Measurements from ENCODE around the gene EML6. TPM values are rescaled to one million over a fixed set of nuclear protein-coding genes. Genes with fewer than 3 reads are reported as not detected.

EML6 gene
- total RNA-seq, 1 experiment from 2014 or later = 6.6 TPM

GRCh38 chr2:54760310-54760709, 36.8 kb downstream of the EML6 start:
- Histone ChIP-seq H3K9me2 (ENCODE audit: insufficient read depth) (no peaks in the 10 kb centered on the region), H3K9ac (ENCODE audit: low read length) (no peak overlapping the region), H3K79me2 (ENCODE audit: insufficient read depth, low read length) (no peaks in the 10 kb centered on the region), H3K4me1 (ENCODE audit: control insufficient read depth in 1 of 2, insufficient read depth in 2 of 2, low read length in 2 of 2) (peaks cover 0 to 10% of the 10 kb centered on the region in 2 experiments; a peak in 1 of 4 replicates), H3K27ac (ENCODE audit: low read depth, low read length) (no peak overlapping the region), H3K4me2 (ENCODE audit: low read length) (no peak overlapping the region), H3K4me3 (replicated peaks in 1 of 2; ENCODE audit: low read depth in 1 of 2, low read length in 2 of 2) (no peak overlapping the region), H2AFZ (ENCODE audit: low read depth, low read length, poor library complexity, severe bottlenecking) (no peak overlapping the region), H3K36me3 (ENCODE audit: control insufficient read depth in 1 of 2, insufficient read depth in 2 of 2, low read length in 2 of 2) (no peaks in the 10 kb centered on the region), H4K20me1 (ENCODE audit: insufficient read depth) (no peaks in the 10 kb centered on the region), H3K27me3 (ENCODE audit: insufficient read depth, low read length) (no peaks in the 10 kb centered on the region), H3K9me3 (ENCODE audit: control insufficient read depth in 1 of 2, insufficient read depth in 1 of 2, low read depth in 1 of 2, low read length in 2 of 2) (no peaks in the 10 kb centered on the region)
- ChIA-PET POLR2A (no interaction called here), CTCF (no interaction called here), RAD21 (ENCODE audit: low non-redundant PET in 1 of 2, low total read pairs in 2 of 2, uncharacterized antibody in 2 of 2, unreplicated experiment in 2 of 2) (no interaction called here)
- TF ChIP-seq SIN3A (IDR thresholded peaks at IDR 0.05; ENCODE audit: low read depth) (no peak), EZH2 (IDR thresholded peaks at IDR 0.05) (no peak), CBX3 (IDR thresholded peaks at IDR 0.05; ENCODE audit: low read depth) (no peak)
- no peak for DNase-seq (ENCODE audit: low read depth, low spot score)
- no peak for ATAC-seq
- no TSS peak for BruUV-seq (replicated peaks)
- intact Hi-C loops (cut with micrococcal nuclease) = no loop called here

- Histone ChIP-seq H4K20me1 (ENCODE audit: insufficient read depth) (no peaks in the 10 kb centered on the region), H3K9me2 (ENCODE audit: insufficient read depth) (no peaks in the 10 kb centered on the region), H3K9me3 (ENCODE audit: control insufficient read depth in 1 of 2, insufficient read depth in 1 of 2, low read depth in 1 of 2, low read length in 2 of 2) (no peaks in the 10 kb centered on the region), H2AFZ (ENCODE audit: low read depth, low read length, poor library complexity, severe bottlenecking) (no peak overlapping the region), H3K4me1 (ENCODE audit: control insufficient read depth in 1 of 2, insufficient read depth in 2 of 2, low read length in 2 of 2) (peaks cover 0 to 9% of the 10 kb centered on the region in 2 experiments; a peak in 2 of 4 replicates), H3K36me3 (ENCODE audit: control insufficient read depth in 1 of 2, insufficient read depth in 2 of 2, low read length in 2 of 2) (no peaks in the 10 kb centered on the region), H3K79me2 (ENCODE audit: insufficient read depth, low read length) (no peaks in the 10 kb centered on the region), H3K27ac (ENCODE audit: low read depth, low read length) (no peak overlapping the region), H3K27me3 (ENCODE audit: insufficient read depth, low read length) (no peaks in the 10 kb centered on the region), H3K4me2 (ENCODE audit: low read length) (no peak overlapping the region), H3K9ac (ENCODE audit: low read length) (no peak overlapping the region), H3K4me3 (replicated peaks in 1 of 2; ENCODE audit: low read depth in 1 of 2, low read length in 2 of 2) (no peak overlapping the region)
- TF ChIP-seq, protein P1, sequence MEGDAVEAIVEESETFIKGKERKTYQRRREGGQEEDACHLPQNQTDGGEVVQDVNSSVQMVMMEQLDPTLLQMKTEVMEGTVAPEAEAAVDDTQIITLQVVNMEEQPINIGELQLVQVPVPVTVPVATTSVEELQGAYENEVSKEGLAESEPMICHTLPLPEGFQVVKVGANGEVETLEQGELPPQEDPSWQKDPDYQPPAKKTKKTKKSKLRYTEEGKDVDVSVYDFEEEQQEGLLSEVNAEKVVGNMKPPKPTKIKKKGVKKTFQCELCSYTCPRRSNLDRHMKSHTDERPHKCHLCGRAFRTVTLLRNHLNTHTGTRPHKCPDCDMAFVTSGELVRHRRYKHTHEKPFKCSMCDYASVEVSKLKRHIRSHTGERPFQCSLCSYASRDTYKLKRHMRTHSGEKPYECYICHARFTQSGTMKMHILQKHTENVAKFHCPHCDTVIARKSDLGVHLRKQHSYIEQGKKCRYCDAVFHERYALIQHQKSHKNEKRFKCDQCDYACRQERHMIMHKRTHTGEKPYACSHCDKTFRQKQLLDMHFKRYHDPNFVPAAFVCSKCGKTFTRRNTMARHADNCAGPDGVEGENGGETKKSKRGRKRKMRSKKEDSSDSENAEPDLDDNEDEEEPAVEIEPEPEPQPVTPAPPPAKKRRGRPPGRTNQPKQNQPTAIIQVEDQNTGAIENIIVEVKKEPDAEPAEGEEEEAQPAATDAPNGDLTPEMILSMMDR (IDR thresholded peaks at IDR 0.05 in 2 of 3, conservative IDR thresholded peaks at IDR 0.05 in 1 of 3; ENCODE audit: borderline replicate concordance in 1 of 3, insufficient read depth in 1 of 3, low read depth in 2 of 3, low read length in 2 of 3) = peak; percentile 34 to 63 (median 57); a peak in 5 of 6 replicates
- TF ChIP-seq RAD21 (IDR thresholded peaks at IDR 0.05; ENCODE audit: low read depth) (peak; percentile 62), EZH2phosphoT487 (IDR thresholded peaks at IDR 0.05; ENCODE audit: borderline replicate concordance) (no peak)
- TF ChIP-seq, protein P2, sequence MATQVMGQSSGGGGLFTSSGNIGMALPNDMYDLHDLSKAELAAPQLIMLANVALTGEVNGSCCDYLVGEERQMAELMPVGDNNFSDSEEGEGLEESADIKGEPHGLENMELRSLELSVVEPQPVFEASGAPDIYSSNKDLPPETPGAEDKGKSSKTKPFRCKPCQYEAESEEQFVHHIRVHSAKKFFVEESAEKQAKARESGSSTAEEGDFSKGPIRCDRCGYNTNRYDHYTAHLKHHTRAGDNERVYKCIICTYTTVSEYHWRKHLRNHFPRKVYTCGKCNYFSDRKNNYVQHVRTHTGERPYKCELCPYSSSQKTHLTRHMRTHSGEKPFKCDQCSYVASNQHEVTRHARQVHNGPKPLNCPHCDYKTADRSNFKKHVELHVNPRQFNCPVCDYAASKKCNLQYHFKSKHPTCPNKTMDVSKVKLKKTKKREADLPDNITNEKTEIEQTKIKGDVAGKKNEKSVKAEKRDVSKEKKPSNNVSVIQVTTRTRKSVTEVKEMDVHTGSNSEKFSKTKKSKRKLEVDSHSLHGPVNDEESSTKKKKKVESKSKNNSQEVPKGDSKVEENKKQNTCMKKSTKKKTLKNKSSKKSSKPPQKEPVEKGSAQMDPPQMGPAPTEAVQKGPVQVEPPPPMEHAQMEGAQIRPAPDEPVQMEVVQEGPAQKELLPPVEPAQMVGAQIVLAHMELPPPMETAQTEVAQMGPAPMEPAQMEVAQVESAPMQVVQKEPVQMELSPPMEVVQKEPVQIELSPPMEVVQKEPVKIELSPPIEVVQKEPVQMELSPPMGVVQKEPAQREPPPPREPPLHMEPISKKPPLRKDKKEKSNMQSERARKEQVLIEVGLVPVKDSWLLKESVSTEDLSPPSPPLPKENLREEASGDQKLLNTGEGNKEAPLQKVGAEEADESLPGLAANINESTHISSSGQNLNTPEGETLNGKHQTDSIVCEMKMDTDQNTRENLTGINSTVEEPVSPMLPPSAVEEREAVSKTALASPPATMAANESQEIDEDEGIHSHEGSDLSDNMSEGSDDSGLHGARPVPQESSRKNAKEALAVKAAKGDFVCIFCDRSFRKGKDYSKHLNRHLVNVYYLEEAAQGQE (IDR thresholded peaks at IDR 0.05; ENCODE audit: low read depth) = no peak
- no peak for DNase-seq (ENCODE audit: low read depth, low spot score)
- RAD21 ChIA-PET (ENCODE audit: low non-redundant PET in 1 of 2, low total read pairs in 2 of 2, uncharacterized antibody in 2 of 2, unreplicated experiment in 2 of 2) = interaction anchor here in 1 of 2 experiments (1.4 kb wide), 1 partner anchor 75 kb away, joined by 3 read pairs; no protein-coding TSS in a partner anchor
- peak; percentile 79 for ATAC-seq
- intact Hi-C loops (cut with micrococcal nuclease) = loop anchor here (1.0 kb wide), 1 partner anchor 75 kb away; no protein-coding TSS in a partner anchor
- BruUV-seq (replicated peaks) = no TSS peak
- POLR2A ChIA-PET = no interaction called here
- CTCF ChIA-PET = interaction anchor here (2.4 kb wide), 1 partner anchor 75 kb away, joined by 13 read pairs; no protein-coding TSS in a partner anchor
Observed at GRCh38 chr2:54763636-54764291, 40.3 kb downstream of the EML6 start.

All from HCT116 (cell line).